Tibial artery (tissue), 4 donors: ENCODE results near the gene XRN1.

Experiments
- DNase-seq, 2 donors: peaks; one replicate each; pipeline ENCODE4 v3.0.0-alpha.2; 2019
- H3K27ac ChIP-seq, 2 donors: fragments of 200-600 bp; sonication (generic) in 1 of 2; 1 replicate in 1 of 2; 2 replicates in 1 of 2; pipeline ENCODE4 v1.5.1; 2018 to 2019; ENCODE audit warnings: mild to moderate bottlenecking in 1 of 2
- H3K27me3 ChIP-seq, 2 donors: fragments of 200-600 bp; sonication (generic) in 1 of 2; one replicate each; pipeline versions ENCODE4 v1.5.1 to v1.6.0; 2016 to 2019
- H3K36me3 ChIP-seq, 3 donors: fragments of 200-600 bp; sonication (generic) in 2 of 3; one replicate each; pipeline ENCODE4 v1.5.1; 2016 to 2019; ENCODE audit warnings: mild to moderate bottlenecking in 2 of 3
- H3K4me1 ChIP-seq, 4 donors: fragments of 200-600 bp; sonication (generic) in 2 of 4; 1 replicate in 3 of 4; 2 replicates in 1 of 4; pipeline ENCODE4 v1.5.1; 2016 to 2019
- H3K4me3 ChIP-seq, 2 donors: fragments of 200-600 bp; sonication (generic) in 1 of 2; 1 replicate in 1 of 2; 2 replicates in 1 of 2; pipeline ENCODE4 v1.5.1; 2018 to 2019; ENCODE audit warnings: mild to moderate bottlenecking in 2 of 2
- H3K9me3 ChIP-seq, 3 donors: fragments of 200-600 bp; sonication (generic) in 1 of 3; one replicate each; pipeline ENCODE4 v1.5.1; 2016 to 2019
- CTCF ChIP-seq, 2 experiments: fragments of 200-600 bp in 1 of 2; fragments of 450-650 bp in 1 of 2; IDR thresholded peaks; one replicate each; pipeline ENCODE4 v1.5.1; 2017 to 2019; ENCODE audit warnings: antibody characterized with exemption in 2 of 2, mild to moderate bottlenecking in 1 of 2, moderate library complexity in 1 of 2
- intact Hi-C: fragments of 100-400 bp; cut with DNase I; formaldehyde crosslinking; loops from one replicate; pipeline ENCODE4 v1.15.0; 2023; ENCODE audit warnings: low total_unique reads

Gene XRN1

GRCh38 chr3:142484912-142485435 lies 37.1 kb upstream of the XRN1 start:
- intact Hi-C loops: no loop called here
- Histone ChIP-seq H3K27ac (no peak overlapping the region), H3K4me3 (no peak overlapping the region), H3K4me1 (no peaks in the 10 kb centered on the region), H3K36me3 (peaks cover 84 to 94% (median 85%) of the 10 kb centered on the region in 3 donors), H3K9me3 (peaks cover 0 to 14% (median 12%) of the 10 kb centered on the region in 3 donors), H3K27me3 (no peaks in the 10 kb centered on the region)
- no peak for DNase-seq
- TF ChIP-seq CTCF (IDR thresholded peaks at IDR 0.05): no peak

DNA sequence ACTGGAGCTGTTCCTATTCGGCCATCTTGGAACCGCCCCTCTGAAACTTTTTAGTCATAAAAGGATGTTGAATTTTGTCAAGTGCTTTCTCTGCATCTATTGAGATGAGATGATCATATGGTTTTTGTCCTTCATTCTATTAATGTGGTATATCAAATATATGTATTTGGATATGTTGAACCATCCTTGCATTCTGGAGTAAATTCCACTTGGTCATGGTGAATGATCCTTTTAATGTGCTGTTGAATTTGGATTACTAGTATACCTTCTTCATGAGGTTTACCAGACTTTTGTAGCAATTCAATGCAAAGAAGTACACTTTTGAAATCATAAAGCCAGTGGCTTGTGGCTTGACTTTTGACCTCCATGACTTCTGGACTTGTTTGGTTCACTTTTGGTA lies 33.4 kb upstream of the XRN1 start:
- no peak for TF ChIP-seq CTCF (IDR thresholded peaks at IDR 0.05)

GRCh38 chr3:142470826-142471225 lies 23.0 kb upstream of the XRN1 start:
- Histone ChIP-seq H3K36me3 (peaks cover 0 to 7% (median 0%) of the 10 kb centered on the region in 3 donors), H3K27ac (no peak overlapping the region), H3K27me3 (no peaks in the 10 kb centered on the region), H3K4me3 (no peak overlapping the region), H3K9me3 (peaks cover 0 to 11% (median 9%) of the 10 kb centered on the region in 3 donors), H3K4me1 (no peaks in the 10 kb centered on the region)
- intact Hi-C loops: no loop called here
- no peak for DNase-seq
- no peak for TF ChIP-seq CTCF (IDR thresholded peaks at IDR 0.05)

More for the DNA sequence above, 33.4 kb upstream of the XRN1 start:
- no peak for DNase-seq
- Histone ChIP-seq H3K4me3 (no peak overlapping the region), H3K36me3 (peaks cover 53 to 60% (median 59%) of the 10 kb centered on the region in 3 donors), H3K27me3 (no peaks in the 10 kb centered on the region), H3K27ac (no peak overlapping the region), H3K9me3 (peaks cover 0 to 14% (median 12%) of the 10 kb centered on the region in 3 donors), H3K4me1 (no peaks in the 10 kb centered on the region)
- intact Hi-C loops: no loop called here

GRCh38 chr3:142468456-142468855 lies 20.6 kb upstream of the XRN1 start:
- DNase-seq: no peak
- intact Hi-C loops: no loop called here
- TF ChIP-seq CTCF (IDR thresholded peaks at IDR 0.05): no peak
- Histone ChIP-seq H3K27ac (no peak overlapping the region), H3K36me3 (peaks cover 9 to 17% (median 11%) of the 10 kb centered on the region in 3 donors), H3K4me3 (no peak overlapping the region), H3K27me3 (no peaks in the 10 kb centered on the region), H3K4me1 (no peaks in the 10 kb centered on the region), H3K9me3 (peaks cover 0 to 5% (median 1%) of the 10 kb centered on the region in 3 donors)

- Histone ChIP-seq H3K36me3 (peaks cover 11 to 17% (median 12%) of the 10 kb centered on the region in 3 donors), H3K27me3 (no peaks in the 10 kb centered on the region), H3K4me1 (no peaks in the 10 kb centered on the region), H3K4me3 (no peak overlapping the region), H3K27ac (no peak overlapping the region), H3K9me3 (no peaks in the 10 kb centered on the region)
- DNase-seq: no peak
- intact Hi-C loops: no loop called here
- TF ChIP-seq CTCF (IDR thresholded peaks at IDR 0.05): no peak
Measured at GRCh38 chr3:142467768-142468167, 19.9 kb upstream of the XRN1 start.

DNA sequence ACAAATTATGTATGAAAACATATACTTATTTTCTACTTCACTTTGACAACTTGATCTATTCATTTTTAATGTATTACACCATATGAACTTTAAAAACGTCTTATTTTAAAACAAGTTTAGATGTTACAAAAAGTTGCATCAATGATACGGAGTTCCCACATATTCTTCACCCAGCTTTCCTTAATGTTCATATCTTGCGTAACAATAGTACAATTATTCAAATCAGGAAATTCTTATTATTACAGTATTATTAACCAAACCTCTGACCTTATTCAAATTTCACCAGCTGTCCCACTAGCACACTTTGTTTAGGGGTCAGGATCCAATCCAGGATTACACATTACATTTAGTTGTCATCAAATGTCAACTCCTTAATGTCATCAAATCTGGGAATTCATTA lies 12.9 kb upstream of the XRN1 start:
- no peaks in the 10 kb centered on the region for H3K4me1 ChIP-seq

More for the DNA sequence above, 12.9 kb upstream of the XRN1 start:
- H3K9me3 ChIP-seq: no peaks in the 10 kb centered on the region
- H3K27me3 ChIP-seq: no peaks in the 10 kb centered on the region
- H3K36me3 ChIP-seq: peaks cover 26 to 44% (median 26%) of the 10 kb centered on the region in 3 donors
- no peak for TF ChIP-seq CTCF (IDR thresholded peaks at IDR 0.05)
- no peak overlapping the region for H3K4me3 ChIP-seq
- no peak for DNase-seq
- H3K27ac ChIP-seq: no peak overlapping the region
- intact Hi-C loops: no loop called here
